Measurements from ENCODE around the gene TMEM253.

DNA sequence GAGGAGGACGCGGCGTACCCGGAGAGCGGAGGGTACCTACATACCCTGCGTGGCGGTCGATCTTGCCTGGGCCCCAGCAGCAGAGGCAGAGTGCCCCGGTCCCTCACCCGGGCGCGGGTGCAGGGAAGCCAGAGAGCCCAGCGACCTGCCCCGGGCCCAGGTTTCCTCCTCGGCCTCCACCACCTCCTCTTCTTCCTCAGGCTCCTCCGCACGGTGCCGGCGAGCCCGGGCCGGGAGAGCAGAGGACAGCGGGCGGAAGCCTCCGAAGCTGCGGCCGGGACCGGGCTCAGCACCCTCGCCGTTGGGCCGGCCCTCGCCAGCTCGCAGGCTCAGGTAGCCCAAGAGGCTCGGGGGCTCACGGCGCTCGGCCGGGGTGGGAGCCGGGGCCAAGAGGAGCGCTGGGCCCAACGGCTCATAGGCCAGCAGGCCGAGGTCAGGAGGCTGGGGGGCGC is 9.0 kb upstream of the TMEM253 start:
- TF ChIP-seq, protein P1, sequence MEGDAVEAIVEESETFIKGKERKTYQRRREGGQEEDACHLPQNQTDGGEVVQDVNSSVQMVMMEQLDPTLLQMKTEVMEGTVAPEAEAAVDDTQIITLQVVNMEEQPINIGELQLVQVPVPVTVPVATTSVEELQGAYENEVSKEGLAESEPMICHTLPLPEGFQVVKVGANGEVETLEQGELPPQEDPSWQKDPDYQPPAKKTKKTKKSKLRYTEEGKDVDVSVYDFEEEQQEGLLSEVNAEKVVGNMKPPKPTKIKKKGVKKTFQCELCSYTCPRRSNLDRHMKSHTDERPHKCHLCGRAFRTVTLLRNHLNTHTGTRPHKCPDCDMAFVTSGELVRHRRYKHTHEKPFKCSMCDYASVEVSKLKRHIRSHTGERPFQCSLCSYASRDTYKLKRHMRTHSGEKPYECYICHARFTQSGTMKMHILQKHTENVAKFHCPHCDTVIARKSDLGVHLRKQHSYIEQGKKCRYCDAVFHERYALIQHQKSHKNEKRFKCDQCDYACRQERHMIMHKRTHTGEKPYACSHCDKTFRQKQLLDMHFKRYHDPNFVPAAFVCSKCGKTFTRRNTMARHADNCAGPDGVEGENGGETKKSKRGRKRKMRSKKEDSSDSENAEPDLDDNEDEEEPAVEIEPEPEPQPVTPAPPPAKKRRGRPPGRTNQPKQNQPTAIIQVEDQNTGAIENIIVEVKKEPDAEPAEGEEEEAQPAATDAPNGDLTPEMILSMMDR (conservative IDR thresholded peaks at IDR 0.05; ENCODE audit: low read depth, low read length): no peak
- no peak for TF ChIP-seq EZH2 (IDR thresholded peaks at IDR 0.05; ENCODE audit: borderline replicate concordance, low read depth, low read length, poor library complexity, severe bottlenecking)

Data from A673 (cell line).